HAP-1 (cell line): ENCODE results near the gene ELOVL5.
A peak's percentile ranks its signal among the peaks of the same experiment; 100 is the strongest.
"Not testable (repeated sequence)": the region's sequence is repeated elsewhere in the genome, so short reads cannot be mapped to it uniquely, and the experiment has no call there.

ENCODE experiments used
- DNase-seq, 2 experiments: peaks; one replicate each; pipeline ENCODE4 v3.0.0-alpha.2; 2016 to 2020; ENCODE audit warnings: low spot score in 2 of 2
- H3K27me3 ChIP-seq: fragments of 250-450 bp; sonication (Bioruptor Pico); 2 replicates; pipeline ENCODE4 v1.5.1; 2020; ENCODE audit warnings: low read depth, mild to moderate bottlenecking, moderate library complexity
- H3K36me3 ChIP-seq: fragments of 250-450 bp; sonication (Bioruptor Pico); replicated peaks from 2 replicates; pipeline ENCODE4 v1.5.1; 2020; ENCODE audit warnings: mild to moderate bottlenecking
- H3K4me1 ChIP-seq: fragments of 250-450 bp; sonication (Bioruptor Pico); 2 replicates; pipeline ENCODE4 v1.5.1; 2020; ENCODE audit warnings: mild to moderate bottlenecking
- H3K4me3 ChIP-seq: fragments of 250-450 bp; sonication (Bioruptor Pico); 2 replicates; pipeline ENCODE4 v1.5.1; 2020; ENCODE audit warnings: mild to moderate bottlenecking, moderate library complexity
- H3K9me3 ChIP-seq: fragments of 250-450 bp; sonication (Bioruptor Pico); 2 replicates; pipeline ENCODE4 v1.5.1; 2020; ENCODE audit warnings: mild to moderate bottlenecking, moderate library complexity
- in situ Hi-C: fragments of 300-500 bp; cut with MboI; formaldehyde crosslinking; loops from 3 replicates; pipeline ENCODE4 v1.14.3; 2020; ENCODE audit warnings: low sequenced_read_pairs, inconsistent platforms, mixed read lengths

Gene ELOVL5

GRCh38 chr6:53349209-53349693 lies 501 bp upstream of the ELOVL5 start:
- H3K4me1 ChIP-seq, result peaks cover 16% of the 10 kb centered on the region
- DNase-seq, result no peak
- H3K9me3 ChIP-seq, result no peaks in the 10 kb centered on the region
- in situ Hi-C loops, result no loop called here
- H3K36me3 ChIP-seq, result peaks cover 13% of the 10 kb centered on the region; the same call in 1 of the 2 replicates
- H3K4me3 ChIP-seq, result peak overlapping the region; percentile 98
- H3K27me3 ChIP-seq, result 0 out of 2 replicates have a peak, but pooled peaks cover 3% of the 10 kb centered on the region

DNA sequence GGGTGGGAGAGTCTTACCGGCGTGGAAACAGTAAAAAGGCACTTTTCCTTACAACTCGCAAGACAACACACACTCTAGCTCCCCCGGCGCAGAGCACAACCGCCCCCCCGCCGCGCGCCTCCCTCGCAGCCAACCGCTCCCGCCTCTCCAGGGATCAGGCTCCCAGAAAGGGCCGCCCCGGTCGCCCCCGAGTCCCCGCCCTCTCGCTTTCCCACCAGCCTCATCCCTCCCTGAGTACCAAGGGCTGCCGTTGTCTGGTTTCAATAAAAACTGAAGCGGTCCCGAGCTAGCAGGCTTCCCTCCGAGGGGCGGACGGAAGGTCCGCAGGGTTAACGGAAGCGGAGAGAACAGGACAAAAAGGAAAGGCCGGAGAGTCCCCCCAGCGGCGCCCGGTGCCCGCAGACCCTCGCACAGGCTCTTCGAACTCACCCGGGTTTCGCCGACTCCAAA lies 804 bp downstream of the ELOVL5 start:
- H3K4me3 ChIP-seq, result peak overlapping the region; percentile 98
- peaks cover 16% of the 10 kb centered on the region for H3K4me1 ChIP-seq
- in situ Hi-C loops, result no loop called here
- 0 out of 2 replicates have a peak, but pooled peaks cover 3% of the 10 kb centered on the region for H3K27me3 ChIP-seq
- DNase-seq, result peak; percentile 55 to 88
- no peaks in the 10 kb centered on the region for H3K9me3 ChIP-seq
- H3K36me3 ChIP-seq, result peaks cover 13% of the 10 kb centered on the region; the same call in 1 of the 2 replicates

DNA sequence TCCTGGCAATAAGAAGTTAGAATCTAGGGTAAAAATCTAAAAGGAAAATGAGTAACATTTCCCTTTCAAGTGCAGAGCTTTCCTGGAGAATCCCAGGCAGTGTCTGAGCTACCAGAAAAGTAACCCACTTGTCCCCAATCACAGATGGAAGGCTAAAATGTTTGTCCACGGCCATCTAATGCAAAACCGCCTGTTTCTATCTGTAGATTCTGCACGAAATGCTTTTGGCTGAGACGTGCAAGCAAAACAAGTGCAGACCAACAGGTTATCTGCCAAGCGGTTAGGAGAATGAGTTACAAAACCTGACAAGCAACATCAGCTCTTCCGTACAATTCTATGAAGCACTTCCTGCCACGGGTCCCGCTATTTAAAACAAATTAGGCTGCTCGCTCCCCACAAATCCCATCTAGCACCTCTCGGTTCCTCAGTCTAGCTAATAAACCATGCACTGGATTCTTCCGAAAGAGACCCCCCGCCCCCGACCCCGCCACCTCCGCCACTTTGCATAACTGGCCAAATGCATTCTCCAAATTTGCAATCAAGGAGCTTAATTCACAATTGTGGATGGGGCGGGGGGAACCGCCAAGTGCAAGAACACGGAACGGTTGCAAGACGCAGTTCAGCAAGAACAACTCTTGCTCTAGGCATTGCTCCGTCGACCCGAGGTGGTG lies 1.4 kb downstream of the ELOVL5 start:
- Histone ChIP-seq H3K9me3 (no peaks in the 10 kb centered on the region), H3K36me3 (peaks cover 13% of the 10 kb centered on the region; the same call in 1 of the 2 replicates), H3K4me1 (peaks cover 16% of the 10 kb centered on the region), H3K4me3 (peak overlapping the region; percentile 98), H3K27me3 (0 out of 2 replicates have a peak, but pooled peaks cover 3% of the 10 kb centered on the region)
- DNase-seq, result peak in 1 of 2 experiments; percentile 11
- in situ Hi-C loops, result no loop called here

- not testable (repeated sequence) for H3K4me3 ChIP-seq, H3K27me3 ChIP-seq
- H3K4me1 ChIP-seq, result peaks cover 18% of the 10 kb centered on the region
Observed at GRCh38 chr6:53346049-53346448, 2.7 kb downstream of the ELOVL5 start.

GRCh38 chr6:53344969-53345368 lies 3.8 kb downstream of the ELOVL5 start:
- no peak for DNase-seq
- Histone ChIP-seq H3K36me3 (peaks cover 15% of the 10 kb centered on the region; the same call in 1 of the 2 replicates), H3K9me3 (no peaks in the 10 kb centered on the region), H3K4me3 (no peak overlapping the region), H3K27me3 (no peaks in the 10 kb centered on the region), H3K4me1 (peaks cover 18% of the 10 kb centered on the region)
- in situ Hi-C loops, result no loop called here

More at GRCh38 chr6:53346049-53346448, 2.7 kb downstream of the ELOVL5 start:
- H3K9me3 ChIP-seq, in situ Hi-C loops, DNase-seq: not testable (repeated sequence)
- peaks cover 13% of the 10 kb centered on the region; the same call in 1 of the 2 replicates for H3K36me3 ChIP-seq

DNA sequence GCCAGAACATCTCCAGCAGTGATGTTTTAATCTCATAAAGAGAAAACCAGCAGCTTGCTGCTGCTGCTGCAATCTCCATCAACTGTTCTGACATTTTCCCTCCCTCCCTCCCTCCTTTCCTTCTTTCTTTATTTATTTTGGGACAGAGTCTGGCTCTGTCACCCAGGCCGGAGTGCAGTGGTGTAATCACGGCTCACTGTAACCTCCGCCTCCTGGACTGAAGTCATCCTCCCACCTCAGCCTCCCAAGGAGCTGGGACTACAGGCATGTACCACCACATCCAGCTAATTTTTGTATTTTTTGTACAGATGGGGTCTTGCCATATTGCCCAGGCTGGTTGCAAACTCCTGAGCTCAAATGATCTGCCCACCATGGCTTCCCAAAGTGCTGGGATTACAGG lies 5.7 kb downstream of the ELOVL5 start:
- peaks cover 12% of the 10 kb centered on the region; the same call in 1 of the 2 replicates for H3K36me3 ChIP-seq
- H3K4me1 ChIP-seq, result peaks cover 12% of the 10 kb centered on the region
- in situ Hi-C loops, result no loop called here
- no peak overlapping the region for H3K4me3 ChIP-seq
- no peak for DNase-seq
- H3K9me3 ChIP-seq, result no peaks in the 10 kb centered on the region
- no peaks in the 10 kb centered on the region for H3K27me3 ChIP-seq

DNA sequence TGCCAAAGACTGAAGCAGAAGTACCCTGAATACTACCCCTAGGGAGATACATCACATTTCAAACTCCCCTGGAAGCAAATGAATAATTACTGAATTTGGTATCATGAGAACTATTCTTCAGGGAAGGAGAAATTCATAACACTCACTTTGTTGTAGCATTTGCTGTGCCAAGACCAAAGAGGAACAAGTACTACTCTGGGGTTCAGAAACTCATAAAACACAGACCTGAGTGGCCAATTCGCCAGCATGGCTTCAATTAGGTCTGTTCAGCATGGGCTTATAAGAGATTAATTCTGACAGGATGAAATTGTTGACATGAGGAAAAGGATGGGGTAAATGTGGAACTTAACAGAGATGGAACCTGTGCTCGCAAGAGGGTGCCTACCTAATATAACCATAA lies 6.5 kb downstream of the ELOVL5 start:
- peaks cover 12% of the 10 kb centered on the region; the same call in 1 of the 2 replicates for H3K36me3 ChIP-seq
- no peak overlapping the region for H3K4me3 ChIP-seq
- no peak for DNase-seq
- in situ Hi-C loops, result no loop called here
- no peaks in the 10 kb centered on the region for H3K27me3 ChIP-seq
- no peaks in the 10 kb centered on the region for H3K9me3 ChIP-seq
- peaks cover 12% of the 10 kb centered on the region for H3K4me1 ChIP-seq

DNA sequence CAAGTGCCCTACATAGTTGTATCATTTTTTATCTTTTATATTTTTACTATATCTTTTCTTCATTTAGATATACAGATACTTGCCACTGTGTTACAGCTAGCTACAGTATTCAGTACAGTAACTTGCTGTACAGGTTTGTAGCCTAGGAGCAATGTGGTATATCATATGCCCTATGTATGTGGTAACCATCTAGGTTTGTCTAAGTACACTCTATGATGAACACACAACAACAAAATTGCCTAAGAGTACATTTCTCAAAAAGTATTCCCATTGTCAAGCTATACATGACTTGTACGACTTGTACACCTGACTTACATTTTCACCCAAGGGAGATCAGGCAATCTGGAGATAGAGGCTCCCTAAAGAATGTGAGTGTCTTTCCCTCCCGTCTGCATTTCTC lies 8.2 kb downstream of the ELOVL5 start:
- Histone ChIP-seq H3K9me3 (no peaks in the 10 kb centered on the region), H3K4me1 (peaks cover 5% of the 10 kb centered on the region), H3K4me3 (no peak overlapping the region), H3K27me3 (no peaks in the 10 kb centered on the region), H3K36me3 (0 out of 2 replicates have a peak, but pooled peaks cover 6% of the 10 kb centered on the region)
- DNase-seq, result no peak
- in situ Hi-C loops, result no loop called here

DNA sequence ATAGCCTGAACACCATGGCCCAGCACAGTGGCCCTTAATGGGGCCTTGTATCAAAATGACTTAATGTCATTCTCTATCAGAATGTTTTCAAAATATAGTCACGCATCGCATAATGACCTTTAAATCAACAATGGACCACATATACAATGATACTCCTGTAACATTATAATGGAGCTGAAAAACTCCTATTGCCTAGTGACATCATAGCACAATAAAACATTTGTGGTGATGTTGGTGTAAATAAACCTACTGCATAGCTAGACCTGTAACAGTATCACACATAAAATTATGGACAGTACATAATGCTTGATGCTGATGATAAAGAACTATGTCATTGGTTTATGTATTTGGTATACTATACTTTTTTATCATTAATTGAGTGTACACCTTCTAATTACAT lies 9.3 kb downstream of the ELOVL5 start:
- H3K27me3 ChIP-seq, result no peaks in the 10 kb centered on the region
- DNase-seq, result no peak
- 0 out of 2 replicates have a peak, but pooled peaks cover 2% of the 10 kb centered on the region for H3K36me3 ChIP-seq
- no peak overlapping the region for H3K4me3 ChIP-seq
- in situ Hi-C loops, result no loop called here
- no peaks in the 10 kb centered on the region for H3K9me3 ChIP-seq
- peaks cover 5% of the 10 kb centered on the region for H3K4me1 ChIP-seq

GRCh38 chr6:53338304-53338703 lies 10.4 kb downstream of the ELOVL5 start:
- no peak for DNase-seq
- Histone ChIP-seq H3K4me1 (peaks cover 5% of the 10 kb centered on the region), H3K4me3 (no peak overlapping the region), H3K27me3 (no peaks in the 10 kb centered on the region), H3K36me3 (0 out of 2 replicates have a peak, but pooled peaks cover 2% of the 10 kb centered on the region), H3K9me3 (no peaks in the 10 kb centered on the region)
- in situ Hi-C loops, result no loop called here

- H3K27me3 ChIP-seq, result no peaks in the 10 kb centered on the region
- no peak overlapping the region for H3K4me3 ChIP-seq
- peaks cover 2% of the 10 kb centered on the region; the same call in 1 of the 2 replicates for H3K4me1 ChIP-seq
- no peak for DNase-seq
- 0 out of 2 replicates have a peak, but pooled peaks cover 2% of the 10 kb centered on the region for H3K36me3 ChIP-seq
- in situ Hi-C loops, result no loop called here
- H3K9me3 ChIP-seq, result no peaks in the 10 kb centered on the region
Observed at GRCh38 chr6:53336070-53336469, 12.7 kb downstream of the ELOVL5 start.

DNA sequence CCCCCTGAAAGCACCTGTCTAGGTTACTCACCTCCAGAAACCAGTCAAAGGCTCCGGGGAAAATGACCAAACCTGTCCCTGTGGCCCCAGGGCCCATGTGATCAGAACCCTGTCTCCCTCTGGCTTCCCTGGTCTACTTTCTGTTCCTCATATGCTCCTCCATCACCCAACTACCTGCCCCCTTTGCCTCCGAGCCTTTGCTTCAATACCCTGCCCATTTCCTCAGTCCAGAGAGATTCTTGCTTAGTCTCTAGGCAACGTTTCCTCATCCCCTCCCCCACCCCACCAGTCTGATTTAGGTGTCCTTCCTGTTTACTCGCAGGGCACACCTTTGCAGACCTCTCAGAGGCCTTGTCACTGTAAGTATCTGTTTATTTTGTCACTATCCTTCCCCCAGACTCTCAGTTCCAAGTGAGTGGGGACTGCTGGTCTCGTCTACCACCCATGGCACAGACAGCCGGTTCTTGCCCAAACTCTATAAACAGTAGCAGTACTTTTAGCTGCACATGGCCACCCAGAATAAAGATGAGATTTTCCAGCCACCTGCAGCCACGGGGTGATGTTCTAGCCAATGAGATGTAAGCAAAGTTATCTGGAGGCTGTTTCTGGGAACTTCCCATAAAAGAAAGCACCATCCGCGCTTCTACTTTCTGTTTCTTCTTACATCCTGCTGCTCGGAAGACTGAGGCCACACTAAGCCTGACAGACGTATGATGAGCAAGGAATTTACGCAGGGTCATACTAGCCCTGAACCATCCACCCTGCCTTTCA lies 13.3 kb downstream of the ELOVL5 start:
- Histone ChIP-seq H3K27me3 (no peaks in the 10 kb centered on the region), H3K4me3 (no peak overlapping the region), H3K9me3 (no peaks in the 10 kb centered on the region), H3K4me1 (peaks cover 2% of the 10 kb centered on the region; the same call in 1 of the 2 replicates), H3K36me3 (no peaks in the 10 kb centered on the region)
- in situ Hi-C loops, result no loop called here
- no peak for DNase-seq

- Histone ChIP-seq H3K4me1 (no peaks in the 10 kb centered on the region), H3K9me3 (no peaks in the 10 kb centered on the region), H3K4me3 (no peak overlapping the region), H3K36me3 (no peaks in the 10 kb centered on the region), H3K27me3 (no peaks in the 10 kb centered on the region)
- in situ Hi-C loops, result no loop called here
- no peak for DNase-seq
Observed at GRCh38 chr6:53333439-53334408, 15.0 kb downstream of the ELOVL5 start.
